Stomach (tissue), 9 donors: ENCODE results near the gene ZIC3. TPM values are rescaled to one million over a fixed set of nuclear protein-coding genes. Genes with fewer than 3 reads are reported as not detected.

Experiments used
- DNase-seq, 2 donors: peaks; one replicate each; pipeline versions ENCODE4 v3.0.0 to v3.0.0-alpha.2; 2013 to 2019
- H3K27ac ChIP-seq, 5 donors: fragments of 200-600 bp in 4 of 5; sonication (generic) in 4 of 5; one replicate each; pipeline ENCODE4 v1.5.1; 2013 to 2019; ENCODE audit warnings: mild to moderate bottlenecking in 1 of 5, moderate library complexity in 1 of 5
- H3K27me3 ChIP-seq, 3 donors: fragments of 200-600 bp; sonication (generic); one replicate each; pipeline ENCODE4 v1.5.1; 2017 to 2019; ENCODE audit warnings: mixed run types in 1 of 3
- H3K36me3 ChIP-seq, 4 donors: fragments of 200-600 bp; sonication (generic); 1 replicate in 3 of 4; 2 replicates in 1 of 4; pipeline ENCODE4 v1.5.1; 2016 to 2019
- H3K4me1 ChIP-seq, 4 donors: fragments of 200-600 bp; sonication (generic); one replicate each; pipeline ENCODE4 v1.5.1; 2016 to 2019
- H3K4me3 ChIP-seq, 4 donors: fragments of 200-600 bp; sonication (generic) in 3 of 4; one replicate each; pipeline ENCODE4 v1.5.1; 2016 to 2019; ENCODE audit warnings: mild to moderate bottlenecking in 1 of 4
- H3K9me3 ChIP-seq, 4 donors: fragments of 200-600 bp; sonication (generic); one replicate each; pipeline ENCODE4 v1.5.1; 2016 to 2019
- EP300 ChIP-seq: sonication (generic); formaldehyde crosslinking; IDR thresholded peaks from one replicate; pipeline ENCODE4 v1.6.1; 2017; ENCODE audit warnings: antibody characterized with exemption
- POLR2A ChIP-seq, 4 donors: fragments of 450-650 bp; IDR thresholded peaks; one replicate each; pipeline ENCODE4 v1.6.1; 2016; ENCODE audit warnings: antibody characterized with exemption in 4 of 4, control low read depth in 2 of 4, mild to moderate bottlenecking in 1 of 4, moderate library complexity in 1 of 4
- POLR2AphosphoS5 ChIP-seq, 3 donors: sonication (generic); formaldehyde crosslinking; IDR thresholded peaks; one replicate each; pipeline ENCODE4 v1.6.1; 2016; ENCODE audit warnings: antibody characterized with exemption in 3 of 3
- WGBS, 5 donors: extraction: QIAGEN DNeasy Blood & Tissue Kit in 3 of 5; methylation state at CpG; one replicate each; pipeline versions ENCODE4 v1.1.5 to v1.1.7; 2013 to 2018; 5-methylcytosine and 5-hydroxymethylcytosine counted together
- intact Hi-C: fragments of 100-400 bp; cut with DNase I; formaldehyde crosslinking; loops from one replicate; pipeline ENCODE4 v1.15.1; 2023; ENCODE audit warnings: low total_unique reads
- polyA plus RNA-seq, 3 donors: library from polyadenylated mRNA; stranded (reverse); fragments of 200-250 nt; gene quantifications; one replicate each; pipeline ENCODE4 v1.2.3, GENCODE V29; 2013
- total RNA-seq, 5 donors: library from RNA; depleted of rRNA; stranded (reverse); fragments of >200 nt; gene quantifications; one replicate each; pipeline versions ENCODE4 v1.1.0 to v1.2.3, GENCODE V29; 2014 to 2016
- TF ChIP-seq, protein P1 (sequence below), 7 experiments: fragments of 450-650 bp in 4 of 7; fragments of 200-600 bp in 3 of 7; sonication (generic) in 3 of 7; IDR thresholded peaks; one replicate each; pipeline ENCODE4 v1.5.1; 2016 to 2019; ENCODE audit warnings: antibody characterized with exemption in 7 of 7, control low read depth in 2 of 7, mild to moderate bottlenecking in 1 of 7
- donor health status: healthy with polysubstance abuse.
- donor health status: Bipolar disorder and iron deficiency.
- donor health status: healthy.

The ZIC3 gene
- total and polyA plus RNA-seq, 8 donors = not detected

DNA sequence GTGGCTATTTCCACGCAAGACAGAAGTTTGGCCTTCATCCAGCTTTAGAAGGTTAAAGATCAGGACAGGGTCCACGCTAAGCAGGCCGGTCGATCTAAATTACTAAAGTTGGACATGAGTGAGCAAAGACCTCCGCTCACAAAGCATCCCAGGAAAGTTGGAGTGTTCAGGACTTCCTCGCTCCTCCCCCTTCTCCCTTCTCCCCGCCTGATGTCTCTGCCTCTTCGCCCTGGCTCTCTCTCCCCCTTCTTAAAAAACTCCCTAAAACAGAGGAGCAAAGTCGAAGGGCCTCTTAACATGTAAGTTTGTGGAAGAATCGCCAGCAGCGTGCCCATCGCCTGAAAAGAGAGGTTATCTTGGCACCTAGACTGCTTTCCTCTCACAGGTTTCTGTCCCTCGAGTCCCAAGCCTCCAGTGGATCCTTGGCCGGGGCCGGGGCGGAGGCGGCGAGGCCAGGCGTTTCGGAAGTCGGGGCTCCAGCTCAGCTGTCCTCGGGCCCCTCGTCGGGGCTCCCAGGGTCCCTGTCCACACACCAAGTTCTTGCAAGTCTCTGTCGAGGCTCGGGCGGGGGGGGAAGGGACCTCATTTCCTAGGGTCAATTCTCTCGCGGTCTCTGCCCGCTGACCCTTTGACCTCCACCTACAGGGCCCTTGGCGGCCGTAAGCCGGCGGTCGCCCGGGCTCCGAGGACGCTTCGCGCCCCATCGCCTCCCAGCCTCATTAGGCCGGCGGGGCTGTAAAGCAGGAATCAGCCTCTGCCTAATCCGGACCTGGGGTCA lies 7.6 kb downstream of the ZIC3 start:
- Histone ChIP-seq H3K4me1 (peaks cover 0 to 17% (median 3%) of the 10 kb centered on the region in 4 donors), H3K4me3 (no peak overlapping the region), H3K36me3 (no peaks in the 10 kb centered on the region), H3K9me3 (peaks cover 0 to 18% (median 8%) of the 10 kb centered on the region in 4 donors), H3K27ac (no peak overlapping the region), H3K27me3 (peaks cover 19 to 93% (median 70%) of the 10 kb centered on the region in 3 donors)
- TF ChIP-seq POLR2AphosphoS5 (IDR thresholded peaks at IDR 0.05) = no peak
- TF ChIP-seq, protein P1, sequence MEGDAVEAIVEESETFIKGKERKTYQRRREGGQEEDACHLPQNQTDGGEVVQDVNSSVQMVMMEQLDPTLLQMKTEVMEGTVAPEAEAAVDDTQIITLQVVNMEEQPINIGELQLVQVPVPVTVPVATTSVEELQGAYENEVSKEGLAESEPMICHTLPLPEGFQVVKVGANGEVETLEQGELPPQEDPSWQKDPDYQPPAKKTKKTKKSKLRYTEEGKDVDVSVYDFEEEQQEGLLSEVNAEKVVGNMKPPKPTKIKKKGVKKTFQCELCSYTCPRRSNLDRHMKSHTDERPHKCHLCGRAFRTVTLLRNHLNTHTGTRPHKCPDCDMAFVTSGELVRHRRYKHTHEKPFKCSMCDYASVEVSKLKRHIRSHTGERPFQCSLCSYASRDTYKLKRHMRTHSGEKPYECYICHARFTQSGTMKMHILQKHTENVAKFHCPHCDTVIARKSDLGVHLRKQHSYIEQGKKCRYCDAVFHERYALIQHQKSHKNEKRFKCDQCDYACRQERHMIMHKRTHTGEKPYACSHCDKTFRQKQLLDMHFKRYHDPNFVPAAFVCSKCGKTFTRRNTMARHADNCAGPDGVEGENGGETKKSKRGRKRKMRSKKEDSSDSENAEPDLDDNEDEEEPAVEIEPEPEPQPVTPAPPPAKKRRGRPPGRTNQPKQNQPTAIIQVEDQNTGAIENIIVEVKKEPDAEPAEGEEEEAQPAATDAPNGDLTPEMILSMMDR (IDR thresholded peaks at IDR 0.05) = no peak
- TF ChIP-seq EP300 = no peak
- TF ChIP-seq POLR2A (IDR thresholded peaks at IDR 0.05) = no peak
- 9 to 31% (median 13%) methylated on average over 9 to 44 of the region's 44 CpGs for whole genome bisulfite sequencing, 5 donors
- DNase-seq = no peak
- intact Hi-C loops = no loop called here

- intact Hi-C loops = no loop called here
- DNase-seq = no peak
These were observed 8.3 kb downstream of the ZIC3 start for GRCh38 chrX:137574102-137574783.

GRCh38 chrX:137574784-137575293 lies 8.9 kb downstream of the ZIC3 start:
- Histone ChIP-seq H3K36me3 (no peaks in the 10 kb centered on the region), H3K27ac (no peak overlapping the region), H3K4me3 (no peak overlapping the region), H3K9me3 (peaks cover 0 to 18% (median 8%) of the 10 kb centered on the region in 4 donors), H3K27me3 (peaks cover 19 to 80% (median 57%) of the 10 kb centered on the region in 3 donors), H3K4me1 (peaks cover 0 to 10% (median 0%) of the 10 kb centered on the region in 4 donors)
- DNase-seq = no peak
- WGBS, 5 donors = 13 to 36% (median 18%) methylated on average over 27 to 29 of the region's 29 CpGs
- intact Hi-C loops = no loop called here
- TF ChIP-seq POLR2A (IDR thresholded peaks at IDR 0.05) = no peak
- no peak for TF ChIP-seq POLR2AphosphoS5 (IDR thresholded peaks at IDR 0.05)
- TF ChIP-seq, protein P1 (IDR thresholded peaks at IDR 0.05) = no peak
- TF ChIP-seq EP300 = no peak

More at GRCh38 chrX:137574102-137574783, 8.3 kb downstream of the ZIC3 start:
- H3K27ac ChIP-seq = no peak overlapping the region
- 7 to 33% (median 14%) methylated on average over 12 to 67 of the region's 67 CpGs for WGBS, 5 donors
- no peak overlapping the region for H3K4me3 ChIP-seq
- TF ChIP-seq POLR2A (IDR thresholded peaks at IDR 0.05) = no peak
- TF ChIP-seq, protein P1 (IDR thresholded peaks at IDR 0.05) = no peak
- no peak for TF ChIP-seq POLR2AphosphoS5 (IDR thresholded peaks at IDR 0.05)
- no peak for TF ChIP-seq EP300
- H3K4me1 ChIP-seq = peaks cover 0 to 10% (median 2%) of the 10 kb centered on the region in 4 donors
- no peaks in the 10 kb centered on the region for H3K36me3 ChIP-seq
- peaks cover 19 to 86% (median 63%) of the 10 kb centered on the region in 3 donors for H3K27me3 ChIP-seq
- peaks cover 0 to 18% (median 8%) of the 10 kb centered on the region in 4 donors for H3K9me3 ChIP-seq

GRCh38 chrX:137575596-137576255 lies 9.8 kb downstream of the ZIC3 start:
- Histone ChIP-seq H3K9me3 (peaks cover 0 to 18% (median 8%) of the 10 kb centered on the region in 4 donors), H3K27ac (no peak overlapping the region), H3K4me3 (no peak overlapping the region), H3K27me3 (peaks cover 19 to 71% (median 49%) of the 10 kb centered on the region in 3 donors), H3K36me3 (no peaks in the 10 kb centered on the region), H3K4me1 (peaks cover 0 to 10% (median 0%) of the 10 kb centered on the region in 4 donors)
- intact Hi-C loops = no loop called here
- TF ChIP-seq EP300 (no peak), POLR2AphosphoS5 (IDR thresholded peaks at IDR 0.05) (no peak), POLR2A (IDR thresholded peaks at IDR 0.05) (no peak)
- TF ChIP-seq, protein P1 (IDR thresholded peaks at IDR 0.05) = no peak
- 17 to 36% (median 23%) methylated on average over 13 of the region's 13 CpGs for WGBS, 5 donors
- DNase-seq = no peak
